Omental fat pad (tissue), 4 donors: ENCODE data around the gene GSTA1. TPM values are rescaled to one million over a fixed set of nuclear protein-coding genes. Genes with fewer than 3 reads are reported as not detected.
"Not testable (repeated sequence)": the region's sequence is repeated elsewhere in the genome, so short reads cannot be mapped to it uniquely, and the experiment has no call there.

Experiments used
- ATAC-seq: fragments of 150-250 bp; one replicate; pipeline ENCODE4 v1.9.1; 2016; ENCODE audit warnings: mild to moderate bottlenecking, moderate library complexity; ENCODE audit not compliant: low FRiP score
- DNase-seq: peaks from one replicate; pipeline ENCODE4 v3.0.0-alpha.2; 2019; ENCODE audit warnings: low spot score
- total RNA-seq, 4 donors: library from RNA; depleted of rRNA; stranded (reverse); fragments of >200 nt; gene quantifications; one replicate each; pipeline ENCODE4 v1.1.0, GENCODE V29; 2016
- TF ChIP-seq, protein P1 (sequence below), 3 donors: fragments of 450-650 bp; IDR thresholded peaks; one replicate each; pipeline ENCODE4 v1.5.1; 2016 to 2017; ENCODE audit warnings: antibody characterized with exemption in 3 of 3, mild to moderate bottlenecking in 3 of 3, moderate library complexity in 2 of 3

The GSTA1 gene
- total RNA-seq, 4 donors from 2014 or later, result not detected

DNA sequence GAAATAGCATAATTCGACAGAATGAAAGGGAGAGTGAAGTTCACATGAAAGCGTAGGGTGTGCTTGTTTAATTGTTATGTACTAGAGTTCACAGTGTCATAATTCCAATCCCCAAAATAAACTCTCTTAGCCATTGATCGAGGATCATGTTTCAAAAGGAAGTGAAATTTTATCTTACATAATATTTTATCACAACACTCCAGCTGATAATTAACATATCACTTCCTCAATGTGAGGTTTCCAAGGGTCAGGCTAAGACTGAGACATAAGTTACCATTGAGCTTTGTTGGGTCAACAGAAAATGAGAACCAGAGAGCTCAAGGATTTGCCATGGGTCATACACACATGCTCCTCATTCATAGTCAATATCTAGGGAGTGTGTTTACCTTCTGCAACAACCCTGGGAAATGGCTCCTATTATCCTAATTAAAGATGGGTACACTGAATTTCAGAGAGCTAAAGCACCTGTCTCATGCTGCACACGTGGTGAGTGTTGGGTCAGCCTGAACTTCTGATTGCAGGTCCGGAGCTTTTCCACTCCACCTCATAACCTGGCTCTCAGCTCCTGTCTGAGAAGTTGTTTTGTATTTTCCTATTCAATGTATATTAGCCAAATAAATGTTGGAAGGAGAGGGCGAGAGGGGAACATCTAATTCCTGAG lies 43.4 kb downstream of the GSTA1 start:
- DNase-seq, result no peak
- no peak for ATAC-seq
- TF ChIP-seq, protein P1, sequence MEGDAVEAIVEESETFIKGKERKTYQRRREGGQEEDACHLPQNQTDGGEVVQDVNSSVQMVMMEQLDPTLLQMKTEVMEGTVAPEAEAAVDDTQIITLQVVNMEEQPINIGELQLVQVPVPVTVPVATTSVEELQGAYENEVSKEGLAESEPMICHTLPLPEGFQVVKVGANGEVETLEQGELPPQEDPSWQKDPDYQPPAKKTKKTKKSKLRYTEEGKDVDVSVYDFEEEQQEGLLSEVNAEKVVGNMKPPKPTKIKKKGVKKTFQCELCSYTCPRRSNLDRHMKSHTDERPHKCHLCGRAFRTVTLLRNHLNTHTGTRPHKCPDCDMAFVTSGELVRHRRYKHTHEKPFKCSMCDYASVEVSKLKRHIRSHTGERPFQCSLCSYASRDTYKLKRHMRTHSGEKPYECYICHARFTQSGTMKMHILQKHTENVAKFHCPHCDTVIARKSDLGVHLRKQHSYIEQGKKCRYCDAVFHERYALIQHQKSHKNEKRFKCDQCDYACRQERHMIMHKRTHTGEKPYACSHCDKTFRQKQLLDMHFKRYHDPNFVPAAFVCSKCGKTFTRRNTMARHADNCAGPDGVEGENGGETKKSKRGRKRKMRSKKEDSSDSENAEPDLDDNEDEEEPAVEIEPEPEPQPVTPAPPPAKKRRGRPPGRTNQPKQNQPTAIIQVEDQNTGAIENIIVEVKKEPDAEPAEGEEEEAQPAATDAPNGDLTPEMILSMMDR (IDR thresholded peaks at IDR 0.05), result no peak

DNA sequence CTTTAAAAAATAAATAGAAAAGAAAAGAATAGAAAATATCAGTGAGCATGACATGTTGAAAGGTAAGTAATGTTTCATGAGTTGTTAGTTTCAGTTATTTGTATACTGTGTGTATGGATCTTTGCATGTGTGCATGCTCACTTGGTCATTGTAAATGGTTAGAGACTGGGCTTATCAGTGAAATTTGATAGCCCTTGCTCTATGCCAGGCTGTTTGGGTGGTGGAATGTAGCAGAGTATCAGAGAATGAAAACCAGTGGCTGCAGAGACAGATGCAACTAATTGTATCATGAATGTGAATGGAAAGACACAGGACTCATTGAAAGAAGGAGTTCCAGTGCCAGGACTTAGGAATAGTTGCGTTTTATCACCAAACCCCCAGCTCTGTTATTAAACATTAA lies 44.5 kb downstream of the GSTA1 start:
- DNase-seq (no peak), ATAC-seq (no peak)
- TF ChIP-seq, protein P1 (IDR thresholded peaks at IDR 0.05), result no peak

DNA sequence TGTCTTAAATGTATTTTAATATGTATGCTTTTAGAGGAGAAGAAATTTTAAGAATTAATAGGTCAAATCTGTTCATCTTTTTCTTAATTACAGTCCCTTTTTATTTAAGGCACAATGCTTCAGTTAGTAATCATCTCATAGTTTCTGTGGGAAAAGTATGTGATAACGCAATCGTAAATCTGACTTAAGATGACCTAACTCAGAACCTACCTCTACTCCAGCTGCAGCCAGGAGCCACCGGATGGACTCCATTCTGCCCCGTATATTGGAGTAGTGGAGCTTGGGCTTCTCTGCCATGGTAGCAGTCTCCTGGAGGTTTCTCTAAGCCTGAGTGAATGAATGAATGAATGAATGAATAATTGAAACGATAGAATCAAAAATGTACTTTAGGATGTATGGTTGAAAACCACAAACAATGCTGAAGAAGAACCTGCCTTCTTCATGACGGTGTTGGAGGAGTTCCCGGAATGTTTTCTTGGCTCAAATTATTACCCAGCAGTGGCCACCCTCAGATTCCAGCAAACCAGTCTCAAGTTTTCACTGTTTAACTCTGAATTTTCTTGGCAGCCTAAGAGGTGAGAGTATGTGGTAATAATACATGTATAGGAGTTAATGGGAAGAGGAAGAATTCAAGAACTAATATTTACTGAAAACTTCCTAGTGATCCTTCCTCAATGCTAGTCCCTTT lies 45.8 kb downstream of the GSTA1 start:
- peak; percentile 51 for ATAC-seq
- DNase-seq, result not testable (repeated sequence)

DNA sequence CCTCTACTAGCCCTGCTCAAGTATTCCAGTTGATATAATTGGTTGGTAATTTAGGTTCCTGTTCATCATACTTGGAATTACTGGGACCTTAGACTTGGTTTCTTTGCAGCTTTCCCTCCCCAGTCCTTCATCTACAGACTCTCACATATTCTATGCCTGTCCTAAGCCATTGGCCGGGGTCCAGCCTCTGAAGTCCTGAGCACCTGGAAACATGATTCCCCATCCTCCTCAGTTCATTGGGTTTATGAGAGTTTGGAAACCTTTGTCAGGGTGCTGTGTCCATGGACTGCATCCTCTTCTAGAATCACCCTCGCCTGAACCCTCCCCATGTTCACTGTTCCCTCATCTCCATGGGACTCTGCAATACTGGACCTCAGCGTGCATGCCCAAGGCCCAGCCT lies 49.2 kb downstream of the GSTA1 start:
- DNase-seq, result no peak
- TF ChIP-seq, protein P1 (IDR thresholded peaks at IDR 0.05), result no peak
- no peak for ATAC-seq

DNA sequence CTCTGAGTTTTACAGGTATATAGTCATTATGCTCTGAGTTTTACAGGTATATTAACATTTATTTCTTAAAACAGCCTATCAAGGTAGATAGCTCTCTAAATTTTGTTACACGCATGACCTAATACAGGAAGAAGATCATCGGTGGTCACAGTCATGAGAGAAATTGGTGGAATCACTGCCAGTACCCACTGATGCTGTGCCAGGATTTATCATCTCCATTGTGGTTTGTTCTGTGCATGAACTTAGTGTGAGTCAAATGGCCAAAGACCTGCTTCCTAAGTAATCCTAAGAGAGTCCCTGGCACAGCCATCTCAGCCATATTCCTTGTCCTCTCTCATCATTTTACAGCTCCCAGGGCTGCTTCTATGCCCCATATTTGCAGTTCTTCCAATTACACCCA lies 50.5 kb downstream of the GSTA1 start:
- DNase-seq, result not testable (repeated sequence)

DNA sequence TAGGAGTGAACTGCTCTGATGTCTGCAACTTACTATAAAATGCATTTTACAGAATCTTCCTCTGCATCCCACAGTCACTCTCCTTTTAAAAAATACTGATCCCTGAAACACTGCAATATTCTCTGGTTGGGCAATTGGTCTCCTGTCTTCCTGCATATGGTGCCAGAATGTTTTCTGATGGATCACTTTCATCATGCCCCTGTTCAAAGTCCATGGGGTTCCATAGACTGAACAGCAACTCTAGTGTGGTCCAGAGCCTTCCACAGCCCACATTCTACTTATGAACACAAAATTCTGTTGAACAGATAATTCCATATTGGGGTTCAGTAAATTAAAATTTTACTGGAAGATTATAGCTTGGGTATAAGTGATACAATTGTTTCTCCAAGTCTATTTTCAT lies 51.3 kb downstream of the GSTA1 start:
- ATAC-seq, result no peak
- no peak for DNase-seq
- TF ChIP-seq, protein P1 (IDR thresholded peaks at IDR 0.05), result no peak

More for the DNA sequence above, 50.5 kb downstream of the GSTA1 start:
- not testable (repeated sequence) for ATAC-seq

DNA sequence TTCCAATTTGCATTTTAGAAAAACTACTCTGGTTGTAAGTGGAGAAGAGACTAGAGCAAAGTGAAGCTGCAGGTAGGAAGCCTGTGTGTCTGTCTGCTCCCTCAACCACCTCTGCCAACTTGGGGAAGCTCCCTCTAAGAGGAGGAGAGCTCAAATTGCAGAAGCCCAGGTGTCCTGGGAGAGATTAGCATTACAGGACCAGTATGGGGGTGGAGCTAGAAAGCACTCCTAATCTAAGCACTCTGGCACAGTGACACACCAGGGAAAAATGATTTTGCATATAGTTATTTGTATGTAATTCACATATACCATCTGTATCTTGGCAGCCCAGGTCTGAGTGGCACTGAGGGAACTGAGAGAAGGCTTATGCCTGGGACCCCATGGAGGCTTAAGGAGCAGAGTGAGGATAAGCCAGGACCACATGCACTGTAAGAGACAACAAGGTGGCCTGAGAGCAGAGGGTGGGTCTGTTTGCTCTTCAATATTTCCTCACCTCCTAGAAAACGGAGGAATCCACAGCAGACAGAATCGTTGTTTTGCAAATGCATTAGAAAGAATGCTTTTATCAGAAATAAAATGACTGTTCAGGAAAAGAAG lies 54.0 kb downstream of the GSTA1 start:
- ATAC-seq (no peak), DNase-seq (no peak)
- TF ChIP-seq, protein P1 (IDR thresholded peaks at IDR 0.05), result no peak

DNA sequence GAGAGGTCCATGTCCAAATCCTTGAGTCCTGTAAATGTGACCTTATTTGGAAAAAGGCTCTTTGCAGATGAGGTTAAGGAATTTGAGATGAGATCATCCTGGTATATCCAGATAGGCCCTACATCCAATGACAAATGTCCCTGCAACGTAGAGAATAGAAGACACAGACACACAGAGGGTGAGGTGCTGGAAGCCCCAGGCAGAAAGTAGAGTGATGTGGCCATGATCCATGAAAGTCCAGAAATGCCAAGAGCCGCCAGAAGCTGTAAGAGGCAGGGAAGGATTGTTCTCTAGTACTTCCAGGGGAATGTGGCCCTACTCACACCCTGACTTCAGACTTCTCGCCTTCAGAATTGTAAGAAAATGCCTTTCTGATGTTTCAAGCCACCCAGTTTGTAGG lies 56.3 kb downstream of the GSTA1 start:
- DNase-seq, ATAC-seq: not testable (repeated sequence)
